GM18873 (cell line): Measurements from ENCODE around the gene PDZD2.

Experiments used
- ATAC-seq: cut with Tn5 transposase; IDR thresholded peaks from one replicate; pipeline ENCODE4 v1.9.1; 2021; ENCODE audit warnings: mild to moderate bottlenecking, moderate library complexity, moderate number of reproducible peaks; ENCODE audit not compliant: unreplicated experiment, low FRiP score

The PDZD2 gene

DNA sequence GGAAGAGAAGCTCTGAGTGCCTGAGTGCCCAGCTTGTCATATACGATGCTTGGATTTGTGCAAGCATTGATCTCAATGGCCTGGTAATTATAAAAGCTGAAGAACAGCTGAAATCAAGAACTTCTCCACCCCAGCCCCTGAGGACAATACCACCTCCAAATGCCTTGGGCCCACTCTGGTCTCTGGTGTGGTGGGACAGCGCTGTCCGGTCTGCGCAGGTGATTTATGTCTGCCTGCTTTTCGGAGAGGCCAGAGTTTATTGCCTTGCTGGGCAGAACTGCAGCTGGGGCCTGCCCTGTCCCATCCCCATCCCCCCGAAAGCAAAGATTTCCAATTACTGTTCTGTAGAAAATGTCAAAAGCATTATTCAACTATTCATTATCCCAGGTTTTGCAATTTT, 1.1 kb upstream of the PDZD2 start:
- ATAC-seq = no peak

- ATAC-seq = no peak
Measured at GRCh38 chr5:31638345-31638744, 586 bp upstream of the PDZD2 start.

DNA sequence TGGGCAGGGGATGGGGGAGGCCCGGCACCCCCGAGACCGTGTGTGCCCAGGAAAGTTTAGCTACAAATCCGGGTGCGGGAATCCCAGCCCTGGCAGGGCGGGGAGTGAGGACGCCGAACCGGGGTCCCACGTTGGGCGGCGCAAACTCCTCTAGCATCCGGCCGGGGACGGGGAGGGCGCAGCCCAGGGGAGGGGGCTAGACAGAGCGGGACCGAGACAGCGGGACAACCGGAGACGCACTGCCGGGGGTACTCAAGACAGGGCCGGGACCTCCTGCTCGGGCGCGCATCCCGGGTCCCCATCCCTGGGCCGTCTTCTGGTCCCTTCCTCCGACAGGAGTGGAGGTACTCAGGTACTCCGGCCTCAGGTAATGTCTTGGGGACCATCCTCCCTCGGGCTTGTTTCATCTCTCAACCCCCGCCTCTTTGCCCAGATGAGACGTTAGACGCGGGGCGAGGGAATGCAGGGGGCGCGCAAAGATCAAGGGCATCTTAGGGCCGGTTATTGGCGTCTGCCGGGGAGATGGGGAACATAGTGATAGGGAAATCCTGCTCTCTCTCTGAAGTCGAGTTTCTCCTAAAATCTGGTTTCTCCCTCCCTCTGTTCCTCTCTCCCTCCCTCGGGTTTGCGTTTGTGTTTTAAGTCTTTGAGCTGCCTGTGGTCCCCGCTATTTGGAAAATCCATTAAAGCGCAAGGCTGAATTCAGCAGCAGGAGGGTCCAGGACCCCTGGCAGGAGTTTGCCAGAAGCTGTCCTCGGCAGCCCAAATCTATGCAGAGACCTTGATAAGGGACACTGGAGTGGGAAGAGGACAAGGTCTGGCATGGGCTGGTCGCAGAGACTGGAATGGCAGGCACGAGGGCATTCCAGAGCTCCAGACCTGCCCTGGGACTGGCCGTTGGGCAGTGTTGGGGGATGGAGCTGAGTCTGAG, 815 bp downstream of the PDZD2 start:
- ATAC-seq = no peak

- ATAC-seq = no peak
Measured at GRCh38 chr5:31640573-31640972, 1.6 kb downstream of the PDZD2 start.

GRCh38 chr5:31641059-31641458, 2.1 kb downstream of the PDZD2 start:
- ATAC-seq = no peak

GRCh38 chr5:31641575-31641974, 2.6 kb downstream of the PDZD2 start:
- no peak for ATAC-seq

- ATAC-seq = no peak
Measured at GRCh38 chr5:31645420-31646081, 6.6 kb downstream of the PDZD2 start.

DNA sequence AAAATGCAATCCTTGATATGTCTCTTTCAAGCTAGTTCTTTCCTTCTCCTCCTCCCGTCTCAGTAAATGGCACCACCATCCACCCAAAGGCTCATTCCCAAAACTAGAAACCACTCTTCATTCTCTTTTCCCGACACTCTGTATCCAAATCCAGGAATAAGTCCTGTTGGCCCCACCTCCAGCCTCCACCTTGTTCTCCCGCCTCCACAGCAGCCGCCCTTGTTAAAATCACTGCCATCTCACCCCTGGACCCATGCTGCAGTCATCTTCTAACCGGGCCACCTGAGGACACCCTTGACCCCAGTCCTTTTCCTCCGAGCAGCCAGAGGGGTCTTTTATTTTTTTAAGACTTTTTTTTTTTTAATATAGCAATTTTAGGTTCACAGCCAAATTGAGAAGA, 9.4 kb downstream of the PDZD2 start:
- ATAC-seq = no peak

GRCh38 chr5:31651241-31651640, 12.3 kb downstream of the PDZD2 start:
- ATAC-seq = no peak

- ATAC-seq = no peak
Measured at GRCh38 chr5:31655491-31655890, 16.6 kb downstream of the PDZD2 start.

GRCh38 chr5:31656806-31657205, 17.9 kb downstream of the PDZD2 start:
- ATAC-seq = no peak

GRCh38 chr5:31657315-31657979, 18.5 kb downstream of the PDZD2 start:
- no peak for ATAC-seq

DNA sequence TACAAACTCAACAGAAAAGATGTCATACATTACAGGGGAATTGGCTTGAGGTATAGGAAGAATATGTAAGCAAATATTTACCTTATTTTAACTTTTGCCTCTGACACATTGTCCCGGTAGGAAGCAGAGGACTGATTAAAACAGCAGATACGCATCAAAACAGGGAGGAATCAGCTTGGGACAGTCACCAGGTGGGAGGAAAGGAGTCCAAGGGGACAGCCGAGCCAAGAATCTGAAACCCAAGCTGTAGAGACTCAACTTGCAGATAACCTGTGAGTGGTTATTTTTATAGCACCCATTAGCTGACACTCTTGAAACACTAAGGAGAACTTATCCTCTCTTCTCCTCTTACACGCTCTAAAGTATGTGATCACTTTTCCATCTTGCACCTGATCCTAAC, 22.3 kb downstream of the PDZD2 start:
- ATAC-seq = no peak

DNA sequence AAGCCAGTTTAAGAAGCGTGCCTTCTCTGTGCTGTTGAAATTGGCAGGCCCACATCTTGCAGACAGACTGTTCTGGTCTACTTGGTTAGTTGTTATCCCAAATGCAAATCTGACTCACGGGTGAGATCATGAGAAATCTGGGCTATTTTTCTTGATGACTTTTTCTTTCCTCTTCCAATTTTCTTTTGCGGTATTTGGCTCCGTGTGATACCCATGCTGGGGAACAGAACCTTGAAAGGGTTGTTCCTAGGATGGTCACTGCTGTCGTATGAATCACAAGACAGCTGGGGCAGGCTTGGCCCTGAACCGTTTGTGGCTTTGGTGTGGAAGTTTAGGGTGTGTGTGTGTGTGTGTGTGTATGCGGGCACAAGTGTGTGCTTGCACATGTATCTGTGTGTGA, 24.6 kb downstream of the PDZD2 start:
- ATAC-seq = no peak

DNA sequence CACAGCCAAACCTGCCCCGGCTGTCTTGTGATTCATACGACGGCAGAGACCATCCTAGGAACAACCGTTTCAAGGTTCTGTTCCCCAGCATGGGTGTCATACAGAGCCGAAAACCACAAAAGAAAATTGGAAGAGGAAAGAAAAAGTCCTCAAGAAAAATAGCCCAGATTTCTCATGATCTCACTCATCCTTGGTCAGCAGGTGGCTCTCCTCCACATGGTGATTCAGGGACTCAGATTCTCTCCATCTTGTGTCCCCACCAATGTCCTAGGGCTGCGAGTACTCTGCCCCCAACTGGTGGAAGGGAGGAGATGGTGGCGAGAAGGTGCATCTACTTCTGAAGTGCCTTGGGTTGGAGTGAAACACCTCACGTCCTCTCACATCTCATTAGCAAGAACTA, 25.6 kb downstream of the PDZD2 start:
- ATAC-seq = no peak

GRCh38 chr5:31671339-31671741, 32.4 kb downstream of the PDZD2 start:
- no peak for ATAC-seq

GRCh38 chr5:31674371-31674951, 35.5 kb downstream of the PDZD2 start:
- ATAC-seq = no peak

DNA sequence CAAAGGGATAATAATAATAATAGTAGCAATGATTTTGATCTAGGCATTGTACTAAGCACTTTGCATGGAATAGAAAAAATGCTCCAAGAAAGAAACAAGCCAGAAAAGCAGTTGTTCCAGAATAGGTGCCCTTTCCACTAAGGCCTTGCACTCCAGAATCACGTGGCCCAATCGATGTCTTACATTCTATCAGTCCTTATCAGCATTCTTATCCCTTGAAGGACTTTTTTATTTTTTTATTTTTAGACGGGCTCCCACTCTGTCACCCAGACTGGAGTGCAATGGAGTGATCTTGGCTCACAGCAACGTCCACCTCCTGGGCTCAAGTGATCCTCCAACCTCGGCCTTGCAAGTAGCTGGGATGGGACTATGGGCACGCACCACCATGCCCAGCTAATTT, 36.5 kb downstream of the PDZD2 start:
- ATAC-seq = no peak

DNA sequence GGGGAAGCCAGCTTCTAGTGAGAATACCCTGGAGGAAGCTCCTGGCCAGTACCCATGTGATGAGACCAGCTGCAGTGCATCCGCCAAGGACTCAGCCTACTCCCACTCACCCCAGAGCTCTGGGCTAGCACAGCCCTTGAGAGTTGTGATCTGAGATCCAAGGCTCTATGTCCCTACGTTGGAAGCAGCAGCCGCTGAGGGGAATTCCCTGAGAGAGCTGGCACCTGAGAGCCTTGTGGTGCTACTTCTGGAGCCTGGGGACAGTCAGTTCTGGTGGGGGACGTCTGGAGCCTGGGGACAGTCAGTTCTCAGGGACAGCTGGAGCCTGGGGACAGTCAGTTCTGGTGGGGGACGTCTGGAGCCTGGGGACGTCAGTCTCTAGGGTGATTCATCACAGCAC, 39.2 kb downstream of the PDZD2 start:
- ATAC-seq = no peak

- ATAC-seq = no peak
Measured at GRCh38 chr5:31680528-31680927, 41.6 kb downstream of the PDZD2 start.

DNA sequence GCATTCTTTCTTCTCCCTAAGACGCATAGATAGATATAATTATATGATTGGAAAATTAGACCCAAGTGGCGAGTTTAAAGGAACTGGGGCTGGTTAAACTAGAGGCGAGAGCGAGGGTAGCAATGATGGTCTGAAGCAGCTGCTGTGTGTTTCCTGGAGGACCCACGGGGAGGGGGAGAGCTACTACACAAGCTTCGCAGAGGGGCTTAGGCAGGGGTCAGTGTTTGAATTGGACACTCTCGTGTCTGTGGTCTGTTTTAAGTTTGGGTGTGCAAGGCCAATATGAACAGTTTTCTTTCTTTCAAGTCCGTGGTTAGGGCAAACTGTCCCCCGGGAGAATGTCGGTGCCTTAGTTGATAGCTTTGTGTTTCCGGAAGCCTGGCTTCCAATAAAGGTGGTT, 43.1 kb downstream of the PDZD2 start:
- no peak for ATAC-seq
